ENCODE measurements around the gene EME1. TPM values are rescaled to one million over a fixed set of nuclear protein-coding genes. Genes with fewer than 3 reads are reported as not detected.

EME1 gene
- total RNA-seq, 1 donor from 2014 or later, result 1.3 TPM

DNA sequence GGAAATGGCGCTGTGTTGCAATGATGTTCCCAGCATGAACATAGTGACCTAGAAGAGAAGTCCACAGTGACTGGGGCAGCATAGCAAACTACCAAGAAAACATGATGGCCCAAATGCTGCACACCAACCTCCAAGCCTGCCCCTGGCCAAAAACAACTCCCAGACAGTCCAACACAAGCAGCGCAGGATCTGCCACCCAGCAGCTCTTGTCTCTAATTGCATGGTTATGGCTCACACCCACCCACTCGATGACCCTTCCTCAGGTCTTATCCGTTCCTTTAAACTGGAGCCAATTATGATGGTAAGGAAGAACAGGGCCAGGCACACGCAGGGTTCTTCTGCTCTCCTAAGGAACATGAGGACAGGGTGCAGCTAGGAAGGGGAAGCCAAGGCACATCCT, 3.0 kb upstream of the EME1 start:
- no peaks in the 10 kb centered on the region for H3K27me3 ChIP-seq
- no peaks in the 10 kb centered on the region for H3K9me3 ChIP-seq
- ATAC-seq (no peak), DNase-seq (no peak)
- no peak overlapping the region for H3K27ac ChIP-seq
- peaks cover 9% of the 10 kb centered on the region for H3K4me1 ChIP-seq
- H3K4me3 ChIP-seq, result no peak overlapping the region
- TF ChIP-seq, protein P1, sequence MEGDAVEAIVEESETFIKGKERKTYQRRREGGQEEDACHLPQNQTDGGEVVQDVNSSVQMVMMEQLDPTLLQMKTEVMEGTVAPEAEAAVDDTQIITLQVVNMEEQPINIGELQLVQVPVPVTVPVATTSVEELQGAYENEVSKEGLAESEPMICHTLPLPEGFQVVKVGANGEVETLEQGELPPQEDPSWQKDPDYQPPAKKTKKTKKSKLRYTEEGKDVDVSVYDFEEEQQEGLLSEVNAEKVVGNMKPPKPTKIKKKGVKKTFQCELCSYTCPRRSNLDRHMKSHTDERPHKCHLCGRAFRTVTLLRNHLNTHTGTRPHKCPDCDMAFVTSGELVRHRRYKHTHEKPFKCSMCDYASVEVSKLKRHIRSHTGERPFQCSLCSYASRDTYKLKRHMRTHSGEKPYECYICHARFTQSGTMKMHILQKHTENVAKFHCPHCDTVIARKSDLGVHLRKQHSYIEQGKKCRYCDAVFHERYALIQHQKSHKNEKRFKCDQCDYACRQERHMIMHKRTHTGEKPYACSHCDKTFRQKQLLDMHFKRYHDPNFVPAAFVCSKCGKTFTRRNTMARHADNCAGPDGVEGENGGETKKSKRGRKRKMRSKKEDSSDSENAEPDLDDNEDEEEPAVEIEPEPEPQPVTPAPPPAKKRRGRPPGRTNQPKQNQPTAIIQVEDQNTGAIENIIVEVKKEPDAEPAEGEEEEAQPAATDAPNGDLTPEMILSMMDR (IDR thresholded peaks at IDR 0.05), result no peak
- intact Hi-C loops (cut with DNase I), result no loop called here
- H3K36me3 ChIP-seq, result peaks cover 47% of the 10 kb centered on the region

GRCh38 chr17:50371526-50371925, 1.5 kb upstream of the EME1 start:
- H3K4me3 ChIP-seq, result no peak overlapping the region

DNA sequence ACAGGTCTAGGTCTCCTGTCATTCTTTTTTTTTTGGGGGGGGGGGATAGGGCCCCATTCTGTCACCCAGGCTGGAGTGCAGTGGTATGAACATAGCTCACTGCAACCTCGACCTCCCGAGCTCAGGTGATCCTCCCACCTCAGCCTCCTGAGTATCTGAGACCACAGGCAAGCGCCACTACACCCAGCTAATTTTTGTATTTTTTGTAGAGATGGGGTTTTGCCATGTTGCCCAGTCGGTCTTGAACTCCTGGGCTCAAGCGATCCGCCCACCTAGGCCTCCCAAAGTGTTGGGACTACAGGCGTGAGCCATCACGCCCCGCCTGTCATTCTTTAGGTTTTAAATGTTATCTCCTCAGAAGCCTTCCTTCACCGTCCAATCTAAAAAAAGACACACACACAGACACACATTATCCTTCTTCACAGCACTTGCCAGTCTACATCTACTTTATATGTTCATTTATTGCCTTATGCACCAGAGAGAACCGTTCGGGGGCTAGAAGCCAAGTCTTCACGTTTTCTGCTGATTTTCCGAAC, 739 bp upstream of the EME1 start:
- H3K36me3 ChIP-seq, result peaks cover 34% of the 10 kb centered on the region
- H3K27me3 ChIP-seq, result no peaks in the 10 kb centered on the region
- ATAC-seq (no peak), DNase-seq (no peak)
- H3K9me3 ChIP-seq, result no peaks in the 10 kb centered on the region
- intact Hi-C loops (cut with DNase I), result no loop called here
- TF ChIP-seq, protein P1 (IDR thresholded peaks at IDR 0.05), result no peak
- peak overlapping the region; percentile 95 for H3K27ac ChIP-seq
- peak overlapping the region; percentile 75 for H3K4me3 ChIP-seq
- H3K4me1 ChIP-seq, result peaks cover 9% of the 10 kb centered on the region

More at GRCh38 chr17:50371526-50371925, 1.5 kb upstream of the EME1 start:
- TF ChIP-seq, protein P1 (IDR thresholded peaks at IDR 0.05), result no peak
- Histone ChIP-seq H3K27me3 (no peaks in the 10 kb centered on the region), H3K36me3 (peaks cover 42% of the 10 kb centered on the region), H3K4me1 (peaks cover 9% of the 10 kb centered on the region), H3K9me3 (no peaks in the 10 kb centered on the region), H3K27ac (no peak overlapping the region)
- ATAC-seq (no peak), DNase-seq (no peak)
- intact Hi-C loops (cut with DNase I), result no loop called here

DNA sequence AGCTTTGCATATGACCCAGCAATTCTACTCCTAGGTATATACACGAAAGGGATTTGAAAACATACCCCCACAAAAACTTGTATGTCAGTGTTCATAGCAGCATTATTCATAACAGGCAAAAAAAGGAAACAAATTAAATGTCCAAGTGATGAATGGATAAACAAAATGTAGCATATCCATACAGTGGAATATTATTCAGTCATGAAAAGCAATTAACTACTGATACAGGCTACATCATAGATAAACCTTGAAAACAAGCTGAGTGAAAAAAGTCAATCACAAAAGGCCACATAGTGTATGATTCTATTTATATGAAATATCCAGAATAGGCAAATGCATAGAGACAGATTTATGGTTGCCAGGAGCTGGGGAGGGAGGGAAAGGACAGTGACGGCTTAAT, 676 bp downstream of the EME1 start:
- Histone ChIP-seq H3K4me1 (peaks cover 9% of the 10 kb centered on the region), H3K4me3 (no peak overlapping the region), H3K9me3 (no peaks in the 10 kb centered on the region), H3K36me3 (peaks cover 20% of the 10 kb centered on the region), H3K27ac (no peak overlapping the region), H3K27me3 (no peaks in the 10 kb centered on the region)
- TF ChIP-seq, protein P1 (IDR thresholded peaks at IDR 0.05), result no peak
- ATAC-seq (no peak), DNase-seq (no peak)
- intact Hi-C loops (cut with DNase I), result no loop called here

GRCh38 chr17:50375858-50376538, 3.0 kb downstream of the EME1 start:
- no peaks in the 10 kb centered on the region for H3K9me3 ChIP-seq
- ATAC-seq (no peak), DNase-seq (no peak)
- H3K36me3 ChIP-seq, result peaks cover 4% of the 10 kb centered on the region
- TF ChIP-seq, protein P1 (IDR thresholded peaks at IDR 0.05), result no peak
- H3K4me3 ChIP-seq, result no peak overlapping the region
- H3K27me3 ChIP-seq, result no peaks in the 10 kb centered on the region
- intact Hi-C loops (cut with DNase I), result no loop called here
- peaks cover 9% of the 10 kb centered on the region for H3K4me1 ChIP-seq
- no peak overlapping the region for H3K27ac ChIP-seq
